GM12864 (cell line): ENCODE data around the gene TSPYL4.

ENCODE experiments used
- DNase-seq: peaks from one replicate; pipeline ENCODE4 v3.0.0-alpha.2; 2011; ENCODE audit warnings: low read depth
- H3K4me3 ChIP-seq: 2 replicates; pipeline ENCODE4 v1.5.1; 2011; ENCODE audit warnings: mild to moderate bottlenecking, low read depth, low read length, control low read depth
- TF ChIP-seq, protein P1 (sequence below): IDR thresholded peaks from 2 replicates; pipeline ENCODE4 v1.5.1; 2011; ENCODE audit warnings: low read depth, mild to moderate bottlenecking, moderate library complexity, low read length, control low read depth, inconsistent platforms; ENCODE audit errors: missing control alignments

TSPYL4 gene

GRCh38 chr6:116282698-116283097, 28.8 kb upstream of the TSPYL4 start:
- TF ChIP-seq, protein P1, sequence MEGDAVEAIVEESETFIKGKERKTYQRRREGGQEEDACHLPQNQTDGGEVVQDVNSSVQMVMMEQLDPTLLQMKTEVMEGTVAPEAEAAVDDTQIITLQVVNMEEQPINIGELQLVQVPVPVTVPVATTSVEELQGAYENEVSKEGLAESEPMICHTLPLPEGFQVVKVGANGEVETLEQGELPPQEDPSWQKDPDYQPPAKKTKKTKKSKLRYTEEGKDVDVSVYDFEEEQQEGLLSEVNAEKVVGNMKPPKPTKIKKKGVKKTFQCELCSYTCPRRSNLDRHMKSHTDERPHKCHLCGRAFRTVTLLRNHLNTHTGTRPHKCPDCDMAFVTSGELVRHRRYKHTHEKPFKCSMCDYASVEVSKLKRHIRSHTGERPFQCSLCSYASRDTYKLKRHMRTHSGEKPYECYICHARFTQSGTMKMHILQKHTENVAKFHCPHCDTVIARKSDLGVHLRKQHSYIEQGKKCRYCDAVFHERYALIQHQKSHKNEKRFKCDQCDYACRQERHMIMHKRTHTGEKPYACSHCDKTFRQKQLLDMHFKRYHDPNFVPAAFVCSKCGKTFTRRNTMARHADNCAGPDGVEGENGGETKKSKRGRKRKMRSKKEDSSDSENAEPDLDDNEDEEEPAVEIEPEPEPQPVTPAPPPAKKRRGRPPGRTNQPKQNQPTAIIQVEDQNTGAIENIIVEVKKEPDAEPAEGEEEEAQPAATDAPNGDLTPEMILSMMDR, result no peak
- no peak overlapping the region for H3K4me3 ChIP-seq
- DNase-seq, result no peak

DNA sequence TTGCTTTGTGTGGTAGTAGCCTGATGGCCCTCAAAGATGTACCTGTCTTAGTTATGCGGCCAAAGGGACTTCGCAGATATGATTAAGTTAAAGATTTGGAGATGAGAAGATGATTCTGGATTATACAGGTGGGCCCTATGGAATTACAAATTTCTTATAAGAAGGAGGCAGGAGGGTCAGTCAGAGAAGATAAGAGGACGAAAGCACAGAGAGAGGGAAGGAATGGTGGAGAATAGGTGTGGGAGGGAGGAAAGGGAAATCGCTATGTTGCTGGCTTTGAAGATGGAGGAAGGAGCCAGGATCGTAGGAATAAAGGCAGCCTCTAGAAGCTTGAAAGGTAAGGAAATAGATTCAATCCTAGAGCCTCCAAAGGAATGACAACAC, 27.1 kb upstream of the TSPYL4 start:
- TF ChIP-seq, protein P1, result no peak
- H3K4me3 ChIP-seq, result peak overlapping the region; percentile 90
- no peak for DNase-seq

GRCh38 chr6:116280161-116280932, 26.5 kb upstream of the TSPYL4 start:
- TF ChIP-seq, protein P1, result no peak
- peak overlapping the region; percentile 90 for H3K4me3 ChIP-seq
- no peak for DNase-seq

DNA sequence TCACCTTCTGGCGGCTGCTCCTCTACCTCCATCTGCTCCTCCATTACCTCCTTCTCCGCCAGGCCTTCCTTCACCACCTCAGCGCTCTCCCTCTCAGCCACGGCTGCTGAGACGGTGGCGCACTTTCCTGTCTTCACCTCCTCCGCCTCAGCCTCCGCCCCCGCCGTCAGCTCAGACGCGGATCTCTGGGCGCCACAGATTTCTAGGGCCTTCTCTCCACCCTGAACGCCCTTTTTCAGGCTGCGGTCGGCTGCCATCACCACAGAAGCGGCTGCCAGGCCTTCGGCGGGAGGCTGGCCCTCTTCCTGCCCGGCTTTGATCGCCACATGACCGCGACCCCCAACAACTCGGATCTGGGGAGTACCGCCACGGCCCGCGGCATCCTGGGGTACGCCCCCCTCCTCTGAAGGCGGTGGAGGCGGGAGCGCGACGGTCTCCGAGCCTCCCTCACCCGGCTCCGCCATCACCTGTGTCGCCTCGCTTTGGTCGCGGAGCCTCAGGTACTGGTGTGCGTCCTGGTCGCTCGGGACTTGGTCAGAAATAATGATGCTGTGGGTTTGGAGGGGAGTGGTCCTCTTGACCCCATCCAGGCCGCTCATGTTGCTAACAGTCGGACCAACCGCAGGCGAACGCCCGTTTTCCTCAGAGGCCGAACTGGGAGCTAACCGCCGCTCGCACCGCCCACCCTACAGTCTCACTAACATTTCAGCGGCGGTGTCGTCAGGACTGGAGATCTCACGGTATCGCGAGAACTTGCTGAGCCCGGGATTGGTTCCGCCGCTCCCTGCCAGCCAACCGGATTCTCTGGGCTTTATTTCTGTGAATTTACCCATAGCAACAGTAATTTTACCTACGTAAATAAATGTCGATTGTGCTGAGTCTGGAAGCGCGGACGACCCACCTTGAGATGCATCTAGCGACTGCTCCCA, 25.6 kb upstream of the TSPYL4 start, which contains the start of gene TSPYL1:
Gene TSPYL1 (minus strand): TSS at position 699 of the 929 bp plus-strand sequence. CDS start 100 bp downstream, at position 599.
- DNase-seq, result peak; percentile 93
- H3K4me3 ChIP-seq, result peak within 1 kb of the TSS; percentile 90
- TF ChIP-seq, protein P1, result peak; percentile 18

DNA sequence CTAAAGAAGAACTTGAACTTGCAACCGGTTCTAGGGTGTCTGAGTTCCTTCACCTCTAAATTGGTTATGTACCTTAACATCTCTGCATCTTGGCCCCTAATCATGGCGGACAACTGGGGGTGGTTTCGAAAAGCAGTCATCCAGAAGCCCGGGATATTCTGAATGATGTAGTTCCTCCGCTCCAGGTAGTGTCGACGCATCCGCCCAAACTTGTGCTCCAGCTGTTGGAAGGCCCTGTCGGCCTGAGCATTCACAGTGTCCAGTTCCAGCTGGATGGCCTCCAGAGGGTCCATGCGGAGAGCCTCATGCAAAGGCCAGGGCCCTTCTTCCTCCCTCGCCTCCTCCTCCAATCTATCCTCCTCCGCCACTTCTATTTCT, 25.0 kb upstream of the TSPYL4 start:
- TF ChIP-seq, protein P1, result no peak
- peak overlapping the region; percentile 90 for H3K4me3 ChIP-seq
- DNase-seq, result no peak

DNA sequence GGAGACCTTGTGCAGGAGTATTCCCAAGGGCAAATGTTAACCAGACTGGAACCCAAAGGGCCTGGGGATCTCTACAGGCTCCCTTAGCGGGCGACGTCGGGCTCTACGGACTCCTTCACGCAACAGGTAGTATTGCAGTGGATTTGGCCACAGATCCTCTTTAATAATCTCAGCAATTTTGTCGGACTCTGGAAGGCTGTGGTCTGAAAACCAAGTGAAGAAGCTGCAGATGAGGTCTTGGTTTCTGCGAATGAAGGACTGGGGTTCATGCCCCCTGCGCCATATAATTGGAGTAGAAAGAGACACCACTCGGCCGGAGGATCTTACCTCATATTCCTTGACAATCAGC, 24.6 kb upstream of the TSPYL4 start:
- peak overlapping the region; percentile 90 for H3K4me3 ChIP-seq
- DNase-seq, result no peak
- TF ChIP-seq, protein P1, result no peak
